B cell (primary cell): Measurements from ENCODE around the gene CHST3.

Experiments
- EZH2 ChIP-seq: IDR thresholded peaks from 2 replicates; pipeline ENCODE4 v1.6.1; 2012; ENCODE audit warnings: borderline replicate concordance, low read depth, mild to moderate bottlenecking, moderate library complexity, low read length; ENCODE audit not compliant: insufficient read depth, poor library complexity, severe bottlenecking
- TF ChIP-seq, protein P1 (sequence below): fragments of 200-600 bp; IDR thresholded peaks from one replicate; pipeline ENCODE4 v1.8.0; 2022; ENCODE audit warnings: antibody characterized with exemption, mild to moderate bottlenecking

- TF ChIP-seq, protein P1, sequence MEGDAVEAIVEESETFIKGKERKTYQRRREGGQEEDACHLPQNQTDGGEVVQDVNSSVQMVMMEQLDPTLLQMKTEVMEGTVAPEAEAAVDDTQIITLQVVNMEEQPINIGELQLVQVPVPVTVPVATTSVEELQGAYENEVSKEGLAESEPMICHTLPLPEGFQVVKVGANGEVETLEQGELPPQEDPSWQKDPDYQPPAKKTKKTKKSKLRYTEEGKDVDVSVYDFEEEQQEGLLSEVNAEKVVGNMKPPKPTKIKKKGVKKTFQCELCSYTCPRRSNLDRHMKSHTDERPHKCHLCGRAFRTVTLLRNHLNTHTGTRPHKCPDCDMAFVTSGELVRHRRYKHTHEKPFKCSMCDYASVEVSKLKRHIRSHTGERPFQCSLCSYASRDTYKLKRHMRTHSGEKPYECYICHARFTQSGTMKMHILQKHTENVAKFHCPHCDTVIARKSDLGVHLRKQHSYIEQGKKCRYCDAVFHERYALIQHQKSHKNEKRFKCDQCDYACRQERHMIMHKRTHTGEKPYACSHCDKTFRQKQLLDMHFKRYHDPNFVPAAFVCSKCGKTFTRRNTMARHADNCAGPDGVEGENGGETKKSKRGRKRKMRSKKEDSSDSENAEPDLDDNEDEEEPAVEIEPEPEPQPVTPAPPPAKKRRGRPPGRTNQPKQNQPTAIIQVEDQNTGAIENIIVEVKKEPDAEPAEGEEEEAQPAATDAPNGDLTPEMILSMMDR, result no peak
- no peak for TF ChIP-seq EZH2
Measured at GRCh38 chr10:71975087-71975870, 11.1 kb downstream of the CHST3 start.
